Spleen (tissue), 7 donors: ENCODE measurements around the gene RET.

Experiments used
- CTCF ChIP-seq, 11 experiments: fragments of 200-600 bp in 7 of 11; fragments of 450-650 bp in 4 of 11; sonication (generic) in 4 of 11; IDR thresholded peaks in 8 of 11; conservative IDR thresholded peaks in 3 of 11; 1 replicate in 7 of 11; 2 replicates in 4 of 11; pipeline versions ENCODE4 v1.4.0 to v1.8.0; 2016 to 2021; ENCODE audit warnings: antibody characterized with exemption in 11 of 11, inconsistent platforms in 4 of 11, mild to moderate bottlenecking in 1 of 11
- POLR2A ChIP-seq, 3 donors: fragments of 450-650 bp; IDR thresholded peaks; one replicate each; pipeline ENCODE4 v1.5.1; 2017; ENCODE audit warnings: antibody characterized with exemption in 3 of 3, mild to moderate bottlenecking in 1 of 3
- POLR2AphosphoS5 ChIP-seq, 3 donors: sonication (generic); formaldehyde crosslinking; IDR thresholded peaks; one replicate each; pipeline ENCODE4 v1.5.1; 2017; ENCODE audit warnings: antibody characterized with exemption in 3 of 3
- donor health status: DM: no; HTN: no; CAD: no; lungs with moderate emphysema.
- donor health status: DM: no; HTN: no; CAD: no.
- donor health status: DM: no; HTN: no; CAD: no.

- TF ChIP-seq CTCF (IDR thresholded peaks at IDR 0.05 in 8 of 11, conservative IDR thresholded peaks at IDR 0.05 in 3 of 11) (no peak), POLR2A (IDR thresholded peaks at IDR 0.05) (no peak), POLR2AphosphoS5 (IDR thresholded peaks at IDR 0.05) (no peak)
Observed at GRCh38 chr10:43106256-43107091, 29.6 kb downstream of the RET start.
